ENCODE data around the gene SCYL3.

- TF ChIP-seq CTCF (IDR thresholded peaks at IDR 0.05 in 8 of 11, conservative IDR thresholded peaks at IDR 0.05 in 3 of 11), result no peak
- TF ChIP-seq POLR2A (IDR thresholded peaks at IDR 0.05), result no peak
- TF ChIP-seq POLR2AphosphoS5 (IDR thresholded peaks at IDR 0.05), result no peak
These were observed 24.3 kb downstream of the SCYL3 start for GRCh38 chr1:169869426-169869825.
